Upper lobe of left lung (tissue), 6 donors: ENCODE measurements around the gene TNRC6C. TPM values are rescaled to one million over a fixed set of nuclear protein-coding genes. Genes with fewer than 3 reads are reported as not detected.

Experiments
- ATAC-seq, 2 donors: fragments of 200-7000 bp; cut with Tn5 transposase; one replicate each; pipeline ENCODE4 v1.9.1; 2022; ENCODE audit warnings: mild to moderate bottlenecking in 2 of 2, moderate library complexity in 2 of 2; ENCODE audit not compliant: low FRiP score in 2 of 2
- DNase-seq, 2 donors: peaks; one replicate each; pipeline ENCODE4 v3.0.0-alpha.2; 2019 to 2020
- H3K27ac ChIP-seq, 4 donors: fragments of 200-600 bp; sonication (generic); one replicate each; pipeline ENCODE4 v1.5.1; 2016 to 2019
- H3K27me3 ChIP-seq, 4 donors: fragments of 200-600 bp; sonication (generic); one replicate each; pipeline ENCODE4 v1.5.1; 2017 to 2019
- H3K36me3 ChIP-seq, 4 donors: fragments of 200-600 bp; sonication (generic); one replicate each; pipeline ENCODE4 v1.5.1; 2016 to 2019
- H3K4me1 ChIP-seq, 4 donors: fragments of 200-600 bp; sonication (generic); one replicate each; pipeline ENCODE4 v1.5.1; 2018 to 2019
- H3K4me3 ChIP-seq, 4 donors: fragments of 200-600 bp; sonication (generic); one replicate each; pipeline ENCODE4 v1.5.1; 2017 to 2019; ENCODE audit warnings: mild to moderate bottlenecking in 2 of 4, moderate library complexity in 1 of 4
- H3K9me3 ChIP-seq, 4 donors: fragments of 200-600 bp; sonication (generic); one replicate each; pipeline ENCODE4 v1.5.1; 2018 to 2019
- CTCF ChIP-seq, 6 experiments: fragments of 450-650 bp in 4 of 6; fragments of 200-600 bp in 2 of 6; sonication (generic) in 2 of 6; IDR thresholded peaks; one replicate each; pipeline ENCODE4 v1.5.1; 2016 to 2019; ENCODE audit warnings: antibody characterized with exemption in 6 of 6
- EP300 ChIP-seq, 4 donors: sonication (generic); formaldehyde crosslinking; IDR thresholded peaks; one replicate each; pipeline ENCODE4 v1.5.1; 2017; ENCODE audit warnings: antibody characterized with exemption in 4 of 4, control low read depth in 2 of 4
- POLR2A ChIP-seq, 4 donors: fragments of 450-650 bp; IDR thresholded peaks; one replicate each; pipeline ENCODE4 v1.5.1; 2016 to 2017; ENCODE audit warnings: antibody characterized with exemption in 4 of 4, mild to moderate bottlenecking in 2 of 4
- POLR2AphosphoS5 ChIP-seq, 2 donors: sonication (generic); formaldehyde crosslinking; IDR thresholded peaks; one replicate each; pipeline ENCODE4 v1.5.1; 2017; ENCODE audit warnings: antibody characterized with exemption in 2 of 2
- WGBS, 2 donors: methylation state at CpG; one replicate each; pipeline ENCODE4 v1.1.5; 2017 to 2018; 5-methylcytosine and 5-hydroxymethylcytosine counted together
- total RNA-seq, 6 donors: library from RNA; depleted of rRNA in 4 of 6; stranded (reverse); fragments of >200 nt in 4 of 6; gene quantifications; one replicate each; pipeline versions ENCODE4 v1.1.0 to v1.2.1, GENCODE V29; 2016 to 2021
- donor health status: DM: no; HTN: no; CAD: no; lungs with moderate emphysema.
- donor health status: DM: no; HTN: yes; CAD: no; lungs with severe emphysema.

Gene TNRC6C
- total RNA-seq, 6 donors from 2014 or later: 8.7 to 38.8 (median 14.7) TPM

- 74 to 87% methylated on average over 3 to 30 of the region's 39 CpGs for WGBS, 2 donors
- Histone ChIP-seq H3K4me1 (peaks cover 42 to 75% (median 64%) of the 10 kb centered on the region in 4 donors), H3K27me3 (no peaks in the 10 kb centered on the region), H3K27ac (peak overlapping the region; percentile 88 to 96 (median 90)), H3K4me3 (peak overlapping the region in 1 of 4 donors; percentile 5), H3K36me3 (peaks cover 17 to 59% (median 54%) of the 10 kb centered on the region in 4 donors), H3K9me3 (no peaks in the 10 kb centered on the region)
- TF ChIP-seq POLR2AphosphoS5 (IDR thresholded peaks at IDR 0.05) (no peak), CTCF (IDR thresholded peaks at IDR 0.05) (no peak), EP300 (IDR thresholded peaks at IDR 0.05) (no peak), POLR2A (IDR thresholded peaks at IDR 0.05) (no peak)
- DNase-seq (peak in 1 of 2 donors; percentile 73), ATAC-seq (no peak)
Observed at GRCh38 chr17:78125138-78125913, 166.8 kb downstream of the TNRC6C start.

DNA sequence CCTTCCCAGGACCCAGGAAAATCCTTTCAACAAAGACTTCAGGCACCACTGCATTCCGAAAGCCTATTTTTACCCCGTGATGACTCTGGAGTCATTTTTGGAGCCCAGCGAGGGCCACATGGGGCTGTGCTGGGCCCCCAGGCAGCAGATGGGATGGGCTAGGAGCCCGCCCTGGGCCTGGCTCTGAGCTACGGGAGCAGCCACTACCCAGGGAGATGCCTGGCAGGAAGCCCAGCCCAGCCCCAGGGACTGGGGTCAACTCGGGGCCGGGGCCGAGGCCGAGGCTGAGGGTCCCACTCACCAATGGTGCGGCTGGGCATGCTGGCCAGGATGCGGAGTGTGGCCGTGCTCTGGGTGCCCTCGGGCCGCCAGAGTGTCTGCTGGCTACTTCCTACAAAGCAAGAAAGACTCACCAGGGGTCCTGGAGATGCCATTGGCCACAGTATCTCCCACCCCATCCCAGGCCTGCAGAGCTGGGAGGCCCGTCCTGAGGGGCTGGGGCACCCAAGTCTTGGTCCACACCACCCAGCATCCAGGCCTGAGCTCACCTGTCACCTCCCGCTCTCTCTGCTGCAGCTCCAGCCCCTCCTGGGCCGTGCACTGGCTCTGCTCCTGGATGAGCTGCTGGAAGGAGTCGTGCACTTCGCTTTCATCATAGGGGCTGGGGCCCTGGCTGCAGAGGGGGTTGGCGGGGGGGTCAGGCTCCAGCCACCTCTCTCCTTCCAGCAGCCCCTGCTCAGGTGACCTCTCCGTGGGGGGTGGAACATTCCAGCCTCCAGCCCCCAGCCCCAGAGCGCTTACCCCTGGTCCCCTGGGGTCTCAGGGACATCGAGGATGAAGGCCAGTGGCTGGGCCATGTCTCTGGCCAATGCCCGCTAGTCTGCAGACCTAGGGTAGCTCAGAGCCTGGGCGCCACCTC is 167.7 kb downstream of the TNRC6C start:
- H3K4me1 ChIP-seq: peaks cover 47 to 84% (median 71%) of the 10 kb centered on the region in 4 donors
- TF ChIP-seq EP300 (IDR thresholded peaks at IDR 0.05) (no peak), POLR2AphosphoS5 (IDR thresholded peaks at IDR 0.05) (no peak), POLR2A (IDR thresholded peaks at IDR 0.05) (no peak), CTCF (IDR thresholded peaks at IDR 0.05) (no peak)
- WGBS, 2 donors: 65 to 86% methylated on average over 14 to 17 of the region's 25 CpGs
- peak overlapping the region in 2 of 4 donors; percentile 78 to 85 for H3K4me3 ChIP-seq
- H3K9me3 ChIP-seq: no peaks in the 10 kb centered on the region
- peak overlapping the region; percentile 88 to 96 (median 90) for H3K27ac ChIP-seq
- peak in 1 of 2 donors; percentile 78 for DNase-seq
- H3K36me3 ChIP-seq: peaks cover 17 to 49% (median 45%) of the 10 kb centered on the region in 4 donors
- ATAC-seq: no peak
- no peaks in the 10 kb centered on the region for H3K27me3 ChIP-seq

- TF ChIP-seq POLR2AphosphoS5 (IDR thresholded peaks at IDR 0.05): no peak
- no peak for TF ChIP-seq CTCF (IDR thresholded peaks at IDR 0.05)
- TF ChIP-seq EP300 (IDR thresholded peaks at IDR 0.05): no peak
- no peak for TF ChIP-seq POLR2A (IDR thresholded peaks at IDR 0.05)
Observed at GRCh38 chr17:78126895-78127238, 168.4 kb downstream of the TNRC6C start.

GRCh38 chr17:78127239-78127887 is 168.9 kb downstream of the TNRC6C start:
- TF ChIP-seq POLR2AphosphoS5 (IDR thresholded peaks at IDR 0.05): peak in 1 of 2 donors; percentile 69
- peak in 1 of 4 donors; percentile 24 for TF ChIP-seq EP300 (IDR thresholded peaks at IDR 0.05)
- TF ChIP-seq POLR2A (IDR thresholded peaks at IDR 0.05): peak in 2 of 4 donors; percentile 31 to 69
- TF ChIP-seq CTCF (IDR thresholded peaks at IDR 0.05): no peak
- Histone ChIP-seq H3K36me3 (peaks cover 14 to 38% (median 34%) of the 10 kb centered on the region in 4 donors), H3K9me3 (no peaks in the 10 kb centered on the region), H3K4me1 (peaks cover 57 to 84% (median 77%) of the 10 kb centered on the region in 4 donors), H3K27ac (peak overlapping the region; percentile 88 to 96 (median 90)), H3K27me3 (no peaks in the 10 kb centered on the region), H3K4me3 (peak overlapping the region; percentile 78 to 89 (median 83))
- DNase-seq (peak; percentile 87 to 88), ATAC-seq (peak; percentile 67)
- 5% methylated on average over 18 of the region's 25 CpGs; no CpG with 5 or more reads in 1 of the 2 donors for WGBS, 2 donors

More at GRCh38 chr17:78126895-78127238, 168.4 kb downstream of the TNRC6C start:
- Histone ChIP-seq H3K4me3 (peak overlapping the region in 3 of 4 donors; percentile 78 to 85 (median 81)), H3K4me1 (peaks cover 53 to 84% (median 74%) of the 10 kb centered on the region in 4 donors), H3K27ac (peak overlapping the region; percentile 88 to 96 (median 90)), H3K36me3 (peaks cover 17 to 43% (median 39%) of the 10 kb centered on the region in 4 donors), H3K9me3 (no peaks in the 10 kb centered on the region), H3K27me3 (no peaks in the 10 kb centered on the region)
- ATAC-seq (no peak), DNase-seq (no peak)
- WGBS, 2 donors: 34% methylated on average over 5 of the region's 6 CpGs; no CpG with 5 or more reads in 1 of the 2 donors
